ENCODE results near the gene PRDM10. TPM values are rescaled to one million over a fixed set of nuclear protein-coding genes. Genes with fewer than 3 reads are reported as not detected.

The PRDM10 gene
- total and polyA plus RNA-seq, 10 of the 15 experiments (the other 5 are each of a cell fraction or from before 2014, with no cell fraction given), result 0.93 to 6.2 (median 4.1) TPM

- no peak for TF ChIP-seq TCF7 (IDR thresholded peaks at IDR 0.05; ENCODE audit: borderline replicate concordance)
- no peak for TF ChIP-seq RBBP5 (conservative IDR thresholded peaks at IDR 0.05)
Measured at GRCh38 chr11:130049328-130049771, 46.7 kb upstream of the PRDM10 start (continued).

- Histone ChIP-seq H2AFZ (ENCODE audit: control insufficient read depth, low read depth, low read length) (no peak overlapping the region), H3K9ac (ENCODE audit: control insufficient read depth, insufficient read depth, low read length) (no peak overlapping the region), H3K27ac (ENCODE audit: control insufficient read depth, insufficient read depth) (no peak overlapping the region), H3K4me3 (no peak overlapping the region), H3K79me2 (ENCODE audit: control insufficient read depth, insufficient read depth, low read length) (no peaks in the 10 kb centered on the region), H4K20me1 (ENCODE audit: control insufficient read depth, insufficient read depth) (no peaks in the 10 kb centered on the region), H3K36me3 (ENCODE audit: control insufficient read depth in 2 of 2, insufficient read depth in 2 of 2, low read length in 1 of 2) (no peaks in the 10 kb centered on the region), H3K4me1 (ENCODE audit: control insufficient read depth, insufficient read depth, low read length) (no peaks in the 10 kb centered on the region), H3K4me2 (ENCODE audit: control insufficient read depth, insufficient read depth) (no peak overlapping the region), H3K9me3 (replicated peaks; ENCODE audit: control insufficient read depth, insufficient read depth, low read length) (no peaks in the 10 kb centered on the region), H3K27me3 (replicated peaks in 1 of 2; ENCODE audit: control insufficient read depth in 2 of 2, insufficient read depth in 2 of 2, low read length in 1 of 2) (no peaks in the 10 kb centered on the region; a peak in 3 of 4 replicates)
- BruUV-seq (replicated peaks), result no TSS peak
- DNase-seq (ENCODE audit: low read depth, low spot score) (no peak), ATAC-seq (no peak), FAIRE-seq (no peak)
- ChIA-PET RAD21 (ENCODE audit: unreplicated experiment) (no interaction called here), SMC1A (ENCODE audit: uncharacterized antibody, unreplicated experiment) (no interaction called here), CTCF (no interaction called here), POLR2A (no interaction called here)
- intact Hi-C loops (cut with micrococcal nuclease; ENCODE audit: unreplicated experiment) (no loop called here), in situ Hi-C loops (cut with MboI) (no loop called here)
- 0% methylated on average over 1 of the region's 1 CpG for WGBS (ENCODE audit: insufficient coverage, insufficient replicate concordance, low lambda C conversion rate, missing lambda C conversion rate)
- no peak for TF ChIP-seq LARP7 (IDR thresholded peaks at IDR 0.05)
- no peak for TF ChIP-seq ZBTB40 (IDR thresholded peaks at IDR 0.05; ENCODE audit: borderline replicate concordance)
- no peak for TF ChIP-seq SP1 (IDR thresholded peaks at IDR 0.05; ENCODE audit: low read depth, low read length)
- TF ChIP-seq EED (IDR thresholded peaks at IDR 0.05; ENCODE audit: low read depth), result no peak
- no peak for TF ChIP-seq ZNF207 (IDR thresholded peaks at IDR 0.05; ENCODE audit: borderline replicate concordance)
- no peak for TF ChIP-seq CBFB (IDR thresholded peaks at IDR 0.05; ENCODE audit: low read depth)
- no peak for TF ChIP-seq NKRF (conservative IDR thresholded peaks at IDR 0.05)
- no peak for TF ChIP-seq BCLAF1 (IDR thresholded peaks at IDR 0.05)
- no peak for TF ChIP-seq CHD1 (IDR thresholded peaks at IDR 0.05; ENCODE audit: low read depth, low read length)
- no peak for TF ChIP-seq POLR2AphosphoS5 (IDR thresholded peaks at IDR 0.05; ENCODE audit: low read length)
- no peak for TF ChIP-seq MAX (IDR thresholded peaks at IDR 0.05; ENCODE audit: low read depth, low read length)
- no peak for TF ChIP-seq GABPA (IDR thresholded peaks at IDR 0.05; ENCODE audit: low read depth)
Measured at GRCh38 chr11:130047141-130047540, 44.5 kb upstream of the PRDM10 start.

Data from GM12878 (cell line).